ENCODE results near the gene IFT57.
"Not testable (repeated sequence)": the region's sequence is repeated elsewhere in the genome, so short reads cannot be mapped to it uniquely, and the experiment has no call there.

Gene IFT57

DNA sequence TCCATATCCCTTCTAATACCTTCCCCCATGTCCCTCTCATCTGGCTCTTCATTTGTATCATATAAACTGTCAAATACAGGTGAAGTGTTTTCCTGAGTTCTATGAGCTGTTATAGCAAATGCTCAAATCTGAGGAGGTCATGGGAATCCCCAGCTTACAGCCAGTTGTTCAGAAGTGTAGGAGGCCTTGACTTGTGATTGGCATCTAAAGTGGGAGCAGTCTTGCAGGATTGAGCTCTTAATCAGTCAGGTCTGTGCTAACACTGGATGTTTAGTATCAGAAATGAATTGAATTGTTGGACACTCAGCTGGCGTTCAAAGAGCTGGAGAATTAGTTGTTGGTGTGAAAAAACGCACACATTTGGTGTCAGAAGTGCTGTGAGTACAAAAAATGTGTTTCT lies 65.0 kb downstream of the IFT57 start:
- FAIRE-seq (no peak), DNase-seq (ENCODE audit: insufficient read length) (no peak)
- TF ChIP-seq TAF1 (IDR thresholded peaks at IDR 0.05; ENCODE audit: borderline replicate concordance, low read depth, low read length) (no peak), POLR2A (IDR thresholded peaks at IDR 0.05; ENCODE audit: low read depth, low read length) (no peak), POLR2AphosphoS5 (IDR thresholded peaks at IDR 0.05; ENCODE audit: low read depth, low read length) (no peak)

DNA sequence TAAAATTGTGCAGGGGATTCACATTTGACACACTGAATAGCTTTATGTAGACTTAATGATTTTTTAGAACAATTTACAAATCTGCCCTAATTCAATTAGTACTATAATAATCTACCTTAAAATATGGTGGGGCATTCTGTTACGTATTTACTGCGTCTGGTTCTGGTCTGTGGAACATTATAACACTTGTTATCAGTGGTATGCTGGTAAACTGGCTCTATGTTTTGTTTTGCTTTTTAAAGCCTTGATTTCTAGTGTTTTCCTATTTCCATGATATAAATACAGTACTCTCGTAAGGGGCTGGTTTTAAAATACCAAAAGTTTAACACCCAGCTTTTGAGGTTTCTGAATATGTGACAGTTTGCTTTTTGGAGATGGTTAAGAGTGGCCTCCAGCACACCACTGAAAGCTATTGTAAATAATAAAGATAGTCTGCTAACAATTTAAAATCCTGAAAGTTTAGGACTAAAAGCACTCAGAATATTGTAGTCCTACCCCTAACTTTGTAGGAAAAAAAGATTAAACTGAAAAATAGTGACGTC lies 65.8 kb downstream of the IFT57 start:
- FAIRE-seq (no peak), DNase-seq (ENCODE audit: insufficient read length) (no peak)
- no peak for TF ChIP-seq POLR2A (IDR thresholded peaks at IDR 0.05; ENCODE audit: low read depth, low read length)
- no peak for TF ChIP-seq POLR2AphosphoS5 (IDR thresholded peaks at IDR 0.05; ENCODE audit: low read depth, low read length)
- TF ChIP-seq TAF1 (IDR thresholded peaks at IDR 0.05; ENCODE audit: borderline replicate concordance, low read depth, low read length): no peak

GRCh38 chr3:108155642-108156041 lies 66.6 kb downstream of the IFT57 start:
- DNase-seq (ENCODE audit: insufficient read length); FAIRE-seq: not testable (repeated sequence)

- DNase-seq (ENCODE audit: insufficient read length) (no peak), FAIRE-seq (peak; percentile 24)
- no peak for TF ChIP-seq TAF1 (IDR thresholded peaks at IDR 0.05; ENCODE audit: borderline replicate concordance, low read depth, low read length)
- TF ChIP-seq POLR2A (IDR thresholded peaks at IDR 0.05; ENCODE audit: low read depth, low read length): no peak
- no peak for TF ChIP-seq POLR2AphosphoS5 (IDR thresholded peaks at IDR 0.05; ENCODE audit: low read depth, low read length)
These were observed 68.7 kb downstream of the IFT57 start for GRCh38 chr3:108153451-108153981.

GRCh38 chr3:108152274-108152673 lies 70.0 kb downstream of the IFT57 start:
- no peak for TF ChIP-seq POLR2A (IDR thresholded peaks at IDR 0.05; ENCODE audit: low read depth, low read length)
- no peak for TF ChIP-seq POLR2AphosphoS5 (IDR thresholded peaks at IDR 0.05; ENCODE audit: low read depth, low read length)
- TF ChIP-seq TAF1 (IDR thresholded peaks at IDR 0.05; ENCODE audit: borderline replicate concordance, low read depth, low read length): no peak
- FAIRE-seq (no peak), DNase-seq (ENCODE audit: insufficient read length) (no peak)

GRCh38 chr3:108150200-108150599 lies 72.0 kb downstream of the IFT57 start:
- TF ChIP-seq TAF1 (IDR thresholded peaks at IDR 0.05; ENCODE audit: borderline replicate concordance, low read depth, low read length) (no peak), POLR2AphosphoS5 (IDR thresholded peaks at IDR 0.05; ENCODE audit: low read depth, low read length) (no peak), POLR2A (IDR thresholded peaks at IDR 0.05; ENCODE audit: low read depth, low read length) (no peak)
- FAIRE-seq: no peak
- no peak for DNase-seq (ENCODE audit: insufficient read length)

DNA sequence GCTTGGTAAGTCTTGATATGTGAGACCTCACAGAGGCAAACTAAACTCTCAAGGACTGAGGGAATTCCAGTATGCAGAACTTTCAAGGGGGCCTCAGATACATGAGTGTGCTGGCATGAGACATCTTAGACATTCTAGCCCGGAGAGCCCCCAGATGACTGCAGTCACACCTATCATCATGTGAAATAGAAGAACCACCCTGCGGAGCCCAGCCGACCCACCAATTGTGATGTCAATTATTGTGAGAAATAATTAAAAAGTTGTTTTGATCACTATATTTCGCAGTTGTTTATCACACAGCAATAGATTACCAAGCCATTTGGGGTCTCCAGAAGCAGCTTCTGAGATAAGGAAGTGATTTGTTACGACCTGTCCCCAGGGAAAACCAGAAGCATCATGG lies 76.1 kb downstream of the IFT57 start:
- no peak for DNase-seq (ENCODE audit: insufficient read length)
- FAIRE-seq: no peak
- TF ChIP-seq TAF1 (IDR thresholded peaks at IDR 0.05; ENCODE audit: borderline replicate concordance, low read depth, low read length): no peak
- no peak for TF ChIP-seq POLR2AphosphoS5 (IDR thresholded peaks at IDR 0.05; ENCODE audit: low read depth, low read length)

GRCh38 chr3:108145578-108145977 lies 76.6 kb downstream of the IFT57 start:
- FAIRE-seq: no peak
- TF ChIP-seq POLR2A (IDR thresholded peaks at IDR 0.05; ENCODE audit: low read depth, low read length): no peak
- no peak for TF ChIP-seq TAF1 (IDR thresholded peaks at IDR 0.05; ENCODE audit: borderline replicate concordance, low read depth, low read length)
- TF ChIP-seq POLR2AphosphoS5 (IDR thresholded peaks at IDR 0.05; ENCODE audit: low read depth, low read length): no peak
- DNase-seq (ENCODE audit: insufficient read length): no peak

- DNase-seq (ENCODE audit: insufficient read length) (no peak), FAIRE-seq (no peak)
- no peak for TF ChIP-seq POLR2A (IDR thresholded peaks at IDR 0.05; ENCODE audit: low read depth, low read length)
These were observed 84.8 kb downstream of the IFT57 start for GRCh38 chr3:108137460-108137814.

DNA sequence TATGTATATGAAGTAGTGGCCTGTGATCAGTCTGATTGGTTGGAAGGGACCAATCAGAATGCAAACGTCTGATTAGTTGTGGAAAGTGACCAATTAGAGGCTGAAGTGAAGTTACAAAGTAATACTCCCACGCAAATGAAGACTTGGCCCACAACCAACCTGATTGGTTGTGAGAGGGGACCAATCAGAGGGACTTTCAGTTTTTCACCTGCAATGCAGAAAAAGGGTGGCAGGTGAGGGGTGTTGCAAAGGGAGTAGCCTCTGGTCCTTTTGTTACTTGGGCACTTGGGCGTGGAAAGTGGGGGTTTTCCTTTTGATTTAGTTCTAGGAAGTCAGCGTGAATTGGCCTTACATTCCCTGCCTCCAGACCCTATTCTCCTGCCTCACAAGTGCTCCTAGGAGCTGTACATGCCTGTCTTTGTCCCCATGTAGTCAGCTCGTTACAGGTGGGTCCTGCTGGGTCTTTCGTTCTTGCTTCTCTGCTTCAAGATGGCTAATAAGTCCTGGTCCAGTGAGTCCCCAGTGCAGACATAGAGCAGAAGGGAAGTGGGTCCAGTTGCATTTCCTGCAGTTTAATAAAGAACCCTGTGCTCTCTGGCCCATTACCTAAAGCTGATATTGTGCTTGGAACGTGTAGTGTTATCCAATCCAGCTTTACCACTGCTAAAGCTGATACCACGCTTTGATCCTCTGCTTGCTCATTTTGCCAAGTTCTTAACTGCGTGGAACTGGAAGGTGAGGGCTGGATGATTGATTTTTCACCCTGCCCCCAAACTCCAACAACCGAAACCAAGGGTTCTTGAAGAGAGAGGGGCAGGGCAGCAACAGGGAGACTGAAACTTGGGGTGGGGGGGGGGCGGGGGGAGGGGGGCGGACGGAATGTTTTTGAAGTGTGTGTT lies 85.4 kb downstream of the IFT57 start:
- FAIRE-seq (peak; percentile 68), DNase-seq (ENCODE audit: insufficient read length) (no peak)
- TF ChIP-seq TAF1 (IDR thresholded peaks at IDR 0.05; ENCODE audit: borderline replicate concordance, low read depth, low read length) (no peak), POLR2AphosphoS5 (IDR thresholded peaks at IDR 0.05; ENCODE audit: low read depth, low read length) (peak; percentile 29; the same call in 1 of the 2 replicates), POLR2A (IDR thresholded peaks at IDR 0.05; ENCODE audit: low read depth, low read length) (peak; percentile 30; the same call in 1 of the 2 replicates)

- DNase-seq (ENCODE audit: insufficient read length) (no peak), FAIRE-seq (no peak)
- TF ChIP-seq POLR2AphosphoS5 (IDR thresholded peaks at IDR 0.05; ENCODE audit: low read depth, low read length) (no peak), TAF1 (IDR thresholded peaks at IDR 0.05; ENCODE audit: borderline replicate concordance, low read depth, low read length) (no peak), POLR2A (IDR thresholded peaks at IDR 0.05; ENCODE audit: low read depth, low read length) (no peak)
These were observed 87.7 kb downstream of the IFT57 start for GRCh38 chr3:108134555-108134880.

DNA sequence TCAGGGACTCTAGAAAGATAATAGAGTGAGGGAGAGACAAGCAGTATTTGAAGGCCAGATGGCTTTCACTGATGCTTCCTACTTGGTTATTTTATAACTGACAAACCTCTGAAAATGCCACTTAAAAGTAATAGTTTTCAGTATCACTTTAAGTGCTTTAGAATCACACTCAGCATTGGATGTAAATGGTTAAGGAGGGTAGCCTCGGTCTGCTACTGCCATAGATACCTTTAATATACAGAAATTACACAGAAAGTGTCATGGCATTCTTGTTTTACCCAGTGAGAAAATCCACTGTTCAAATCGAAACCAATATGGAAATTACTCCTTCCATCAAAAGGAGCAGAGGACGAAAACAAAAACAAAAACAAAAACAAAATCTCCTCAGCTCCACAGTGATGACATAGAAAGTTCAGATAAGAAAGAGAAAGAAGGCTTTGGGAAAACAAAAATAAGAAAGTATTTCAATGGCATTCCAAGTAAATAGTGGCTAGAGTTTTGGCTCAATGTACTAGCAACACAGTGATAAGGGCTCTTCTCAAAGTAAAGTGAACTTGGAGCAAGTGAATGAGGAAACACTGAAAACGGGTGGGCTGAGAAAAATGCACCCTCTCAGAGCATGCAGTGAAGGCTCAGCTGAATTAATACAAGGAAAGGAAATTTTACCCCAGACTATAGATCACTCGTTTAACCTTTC lies 88.2 kb downstream of the IFT57 start:
- no peak for FAIRE-seq
- no peak for DNase-seq (ENCODE audit: insufficient read length)
- TF ChIP-seq POLR2AphosphoS5 (IDR thresholded peaks at IDR 0.05; ENCODE audit: low read depth, low read length): no peak
- no peak for TF ChIP-seq TAF1 (IDR thresholded peaks at IDR 0.05; ENCODE audit: borderline replicate concordance, low read depth, low read length)
- no peak; the same call in 1 of the 2 replicates for TF ChIP-seq POLR2A (IDR thresholded peaks at IDR 0.05; ENCODE audit: low read depth, low read length)

Data from GM12892 (cell line).